Measurements from ENCODE around the gene TMCO4.
A peak's percentile ranks its signal among the peaks of the same experiment; 100 is the strongest.
"Not testable (repeated sequence)": the region's sequence is repeated elsewhere in the genome, so short reads cannot be mapped to it uniquely, and the experiment has no call there.

TMCO4 gene

DNA sequence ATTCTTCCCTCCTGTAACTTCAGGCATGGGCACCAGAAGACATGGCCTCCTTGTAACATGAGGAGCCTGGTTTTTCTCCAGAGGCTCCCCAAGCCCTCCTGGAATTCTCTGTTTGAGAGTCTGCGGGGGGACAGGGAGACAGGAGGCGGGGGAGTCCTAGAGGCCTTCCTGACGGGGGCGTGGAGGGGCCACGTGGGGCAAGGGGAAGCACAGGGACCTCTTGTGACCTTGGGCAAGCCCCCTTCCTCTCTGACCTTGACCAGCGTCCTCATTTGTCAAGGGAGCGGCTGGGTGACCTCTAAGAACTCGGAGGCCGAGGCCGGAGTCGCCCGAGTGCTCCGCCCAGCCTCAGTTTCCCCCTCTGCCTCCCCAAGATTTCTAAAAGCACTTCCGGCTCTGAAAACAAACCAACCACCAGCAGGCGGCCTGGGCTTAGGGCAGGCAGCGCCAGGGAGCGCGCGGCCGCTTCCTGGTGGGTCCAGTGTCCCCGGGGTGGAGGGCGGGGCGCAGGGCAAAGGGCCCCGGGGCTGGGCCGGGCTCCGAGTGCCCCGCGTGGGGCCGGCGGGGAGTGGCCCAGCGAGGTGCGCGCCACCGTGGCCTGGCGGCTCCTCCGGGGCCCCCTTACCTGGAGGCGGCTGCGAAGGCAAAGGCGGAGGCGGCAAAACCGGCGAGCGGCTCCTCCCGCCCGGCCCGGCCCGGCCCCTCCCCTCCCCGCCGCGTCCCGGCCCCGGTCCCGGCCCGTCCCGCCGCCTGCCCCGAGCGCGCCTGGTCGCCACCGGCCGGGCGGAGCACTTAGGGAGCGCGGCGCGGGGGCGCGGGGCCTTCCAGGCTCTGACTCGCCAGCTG, at the start of gene TMCO4:
TSS of gene TMCO4 (minus strand) at position 687 of the 846 bp plus-strand sequence. CDS start 19,158 bp downstream, outside the sequence.
- DNase-seq, result peak in 1 of 10 donors; percentile 20
- intact Hi-C loops (cut with DNase I), result no loop called here

DNA sequence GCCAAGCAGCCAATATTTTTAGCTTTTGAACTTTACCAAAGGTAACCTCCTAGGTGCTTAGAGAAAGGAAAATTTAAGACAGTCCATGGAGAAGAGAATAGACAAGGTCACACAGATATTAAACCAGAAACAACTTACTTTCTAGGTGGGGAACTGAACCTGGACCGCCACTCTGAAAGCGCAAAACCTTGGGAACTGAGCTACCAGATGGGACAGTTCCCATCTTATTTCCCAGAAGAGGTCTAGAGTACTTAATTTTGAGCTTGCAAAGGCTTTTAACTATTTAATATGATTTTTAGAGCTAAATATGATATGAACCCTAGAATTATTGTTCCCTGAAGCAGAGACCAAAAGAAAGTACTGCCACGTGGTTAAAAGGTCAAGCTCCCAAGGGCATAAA, 49.6 kb upstream of the TMCO4 start:
- DNase-seq; intact Hi-C loops (cut with DNase I): not testable (repeated sequence)

DNA sequence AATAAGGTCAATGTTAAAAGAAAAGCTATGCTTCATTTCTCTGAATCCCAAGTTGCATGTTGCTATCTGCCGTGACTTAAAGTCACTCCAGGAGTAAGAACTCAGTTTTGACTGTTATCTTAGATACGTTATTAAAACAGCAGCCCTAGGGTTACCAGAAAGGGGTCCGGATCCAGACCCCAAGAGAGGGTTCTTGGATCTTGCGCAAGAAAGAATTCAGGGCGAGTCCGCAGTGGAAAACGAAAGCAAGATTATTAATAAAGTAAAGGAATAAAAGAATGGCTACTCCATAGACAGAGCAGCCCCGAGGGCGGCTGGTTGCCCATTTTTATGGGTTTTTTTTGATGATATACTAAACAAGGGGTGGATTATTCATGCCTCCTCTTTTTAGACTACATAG, 47.6 kb upstream of the TMCO4 start:
- intact Hi-C loops (cut with DNase I); DNase-seq: not testable (repeated sequence)

- intact Hi-C loops (cut with DNase I), result no loop called here
- DNase-seq, result no peak
Observed at GRCh38 chr1:19846338-19846737, 46.6 kb upstream of the TMCO4 start.

DNA sequence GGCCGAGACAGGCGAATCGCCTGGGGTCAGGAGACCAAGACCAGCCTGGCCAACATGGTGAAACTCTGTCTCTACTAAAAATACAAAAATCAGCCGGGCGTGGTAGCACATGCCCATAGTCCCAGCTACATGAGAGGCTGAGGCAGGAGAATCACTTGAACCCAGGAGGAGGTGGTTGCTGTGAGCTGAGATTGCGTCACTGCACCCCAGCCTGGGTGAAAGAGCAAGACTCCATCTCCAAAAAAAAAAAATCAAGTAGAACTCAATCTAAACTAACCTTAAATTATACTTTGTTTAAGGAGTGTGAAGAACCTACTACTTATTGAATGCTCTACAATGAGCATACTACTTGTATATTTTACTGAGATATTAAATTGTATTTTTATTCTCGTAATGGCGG, 45.8 kb upstream of the TMCO4 start:
- intact Hi-C loops (cut with DNase I), result no loop called here
- no peak for DNase-seq

DNA sequence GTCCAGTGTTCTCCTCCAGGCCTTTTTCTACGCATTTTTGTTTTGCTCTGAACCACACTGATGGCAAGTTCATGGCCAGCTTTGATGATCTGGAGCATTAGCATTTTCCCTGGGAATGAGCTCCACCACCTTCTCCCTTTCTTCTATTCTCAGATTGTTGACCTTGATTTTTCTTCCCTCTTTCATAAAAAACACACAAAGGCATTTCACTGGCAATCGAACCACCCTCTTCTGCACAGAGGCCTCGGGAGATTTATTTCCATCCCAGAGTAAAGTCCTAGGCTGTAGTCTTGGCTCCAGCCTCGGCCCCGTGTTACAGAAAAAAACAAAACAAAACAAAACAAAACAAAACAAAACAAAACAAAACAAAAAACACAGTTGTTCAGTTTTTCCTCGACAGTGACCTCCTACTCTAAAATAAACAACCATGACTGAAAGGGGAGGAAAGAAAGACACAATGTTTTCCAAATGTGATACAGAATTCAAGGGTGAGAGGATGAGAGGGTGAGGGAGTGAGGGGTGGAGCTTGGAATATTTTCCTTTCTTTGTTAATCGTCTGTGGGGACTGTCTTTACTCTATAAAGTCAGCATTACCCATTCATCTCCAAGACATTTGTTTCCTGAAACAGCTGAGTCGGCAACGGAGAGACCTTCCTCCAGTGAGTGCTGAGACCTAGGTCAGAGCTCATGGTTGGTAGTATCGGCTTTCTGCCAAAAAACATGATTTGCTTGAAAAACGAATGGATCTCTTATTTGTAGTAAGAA, 45.2 kb upstream of the TMCO4 start:
- DNase-seq, result no peak
- intact Hi-C loops (cut with DNase I), result no loop called here

DNA sequence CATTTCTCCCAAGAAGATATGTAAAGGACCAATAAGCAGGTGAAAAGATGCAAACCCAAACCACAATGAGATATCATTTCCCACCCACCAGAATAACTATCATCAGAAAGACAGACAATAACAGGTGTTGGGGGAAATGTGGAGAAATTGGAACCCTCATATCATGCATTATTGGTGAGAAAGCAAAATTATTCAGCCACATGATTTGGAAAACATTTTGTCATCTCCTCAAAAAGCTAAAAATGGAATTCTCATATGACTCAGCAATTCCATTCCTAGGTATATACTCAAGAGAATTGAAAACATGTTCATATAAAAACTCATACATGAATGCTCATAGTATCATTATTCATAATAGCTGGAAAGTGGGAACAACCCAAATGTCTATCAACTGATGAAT, 40.5 kb upstream of the TMCO4 start:
- intact Hi-C loops (cut with DNase I), result no loop called here
- DNase-seq, result no peak

GRCh38 chr1:19837866-19838265, 38.1 kb upstream of the TMCO4 start:
- intact Hi-C loops (cut with DNase I), result no loop called here
- DNase-seq, result no peak

- no peak for DNase-seq
- intact Hi-C loops (cut with DNase I), result no loop called here
Observed at GRCh38 chr1:19835578-19835977, 35.9 kb upstream of the TMCO4 start.

- intact Hi-C loops (cut with DNase I), result no loop called here
Observed at GRCh38 chr1:19831441-19831840, 31.7 kb upstream of the TMCO4 start.

DNA sequence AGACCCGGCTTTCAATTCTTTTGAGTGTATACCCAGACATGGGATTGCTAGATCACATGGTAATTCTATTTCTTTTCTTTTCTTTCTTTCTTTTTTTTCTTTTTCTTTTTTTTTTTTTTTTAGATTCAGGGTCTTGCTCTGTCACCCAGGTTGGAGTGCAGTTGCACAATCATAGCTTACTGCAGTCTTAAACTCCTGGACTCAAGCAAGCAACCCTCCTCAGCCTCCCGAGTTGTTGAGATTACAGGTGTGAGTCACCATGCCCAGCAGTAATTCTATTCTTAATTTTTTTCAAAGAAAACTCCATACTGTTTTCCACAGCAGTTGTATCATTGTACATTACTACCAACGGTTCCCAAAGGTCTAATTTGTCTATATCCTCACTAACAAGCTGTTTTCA, 28.8 kb upstream of the TMCO4 start:
- DNase-seq, result no peak
- intact Hi-C loops (cut with DNase I), result no loop called here

More at GRCh38 chr1:19831441-19831840, 31.7 kb upstream of the TMCO4 start:
- DNase-seq, result no peak

- no peak for DNase-seq
- intact Hi-C loops (cut with DNase I), result no loop called here
Observed at GRCh38 chr1:19825298-19825697, 25.6 kb upstream of the TMCO4 start.

DNA sequence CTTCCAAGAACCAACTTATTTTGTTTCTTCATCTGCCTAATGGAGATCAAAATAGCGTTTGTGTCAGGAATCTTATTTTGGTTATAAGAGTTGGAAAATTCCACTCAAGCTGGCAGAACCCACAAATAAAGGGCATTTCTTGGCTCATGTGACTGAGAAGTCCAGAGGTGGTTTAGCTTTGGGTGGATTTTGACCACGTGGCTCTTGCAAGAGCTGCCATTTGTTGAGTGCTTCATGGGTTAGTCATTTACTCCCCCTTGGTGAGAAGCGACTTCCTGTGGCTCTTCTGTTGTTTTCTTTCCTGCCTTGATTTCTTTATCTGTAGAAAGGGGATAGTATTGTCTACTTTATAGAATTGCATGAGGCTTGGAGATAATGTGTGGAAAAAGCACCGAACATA, 24.8 kb upstream of the TMCO4 start:
- DNase-seq, result no peak
- intact Hi-C loops (cut with DNase I), result no loop called here

DNA sequence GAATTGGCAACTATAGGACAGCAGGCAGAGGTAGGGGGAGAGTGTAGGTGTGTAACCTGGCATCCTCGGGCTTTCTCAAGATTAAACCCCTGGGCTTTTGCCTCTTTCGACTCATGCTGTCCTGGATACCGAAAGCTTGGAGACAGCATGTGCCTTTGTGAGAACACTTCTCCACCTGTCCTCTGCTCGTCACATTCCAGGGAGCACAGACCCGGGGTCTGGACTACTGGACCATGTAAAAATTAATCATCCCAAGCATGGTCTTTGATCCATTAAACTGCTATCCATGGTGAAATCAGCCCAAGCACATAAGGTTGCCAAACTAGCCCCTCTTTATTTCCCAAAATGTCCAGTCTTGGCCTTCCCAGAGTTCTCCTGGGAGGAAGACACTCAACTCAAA, 24.3 kb upstream of the TMCO4 start:
- DNase-seq, result no peak
- intact Hi-C loops (cut with DNase I), result no loop called here

- intact Hi-C loops (cut with DNase I), result no loop called here
- DNase-seq, result no peak
Observed at GRCh38 chr1:19819701-19820100, 20.0 kb upstream of the TMCO4 start.

- intact Hi-C loops (cut with DNase I), result no loop called here
- DNase-seq, result no peak
Observed at GRCh38 chr1:19818324-19818723, 18.6 kb upstream of the TMCO4 start.

DNA sequence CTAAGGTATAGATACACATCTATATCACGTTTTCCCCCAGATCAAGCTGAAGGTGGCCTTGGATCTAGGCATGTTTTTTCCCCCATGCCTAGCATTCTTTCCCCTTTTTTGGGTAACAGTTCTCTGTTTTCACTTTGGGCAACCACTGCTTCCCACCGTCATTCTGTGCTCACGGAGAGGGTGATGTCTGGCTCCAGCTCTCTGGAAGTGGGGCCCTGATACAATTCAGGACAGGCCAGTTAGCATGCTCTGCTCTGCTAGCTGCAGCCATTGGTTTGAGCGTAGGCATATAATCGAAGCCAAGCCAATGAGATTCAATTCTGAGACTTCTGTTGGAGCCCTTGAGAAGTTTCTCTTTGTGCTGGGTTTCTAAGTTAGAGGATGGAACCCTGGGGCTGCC, 17.4 kb upstream of the TMCO4 start:
- intact Hi-C loops (cut with DNase I), result no loop called here
- no peak for DNase-seq

DNA sequence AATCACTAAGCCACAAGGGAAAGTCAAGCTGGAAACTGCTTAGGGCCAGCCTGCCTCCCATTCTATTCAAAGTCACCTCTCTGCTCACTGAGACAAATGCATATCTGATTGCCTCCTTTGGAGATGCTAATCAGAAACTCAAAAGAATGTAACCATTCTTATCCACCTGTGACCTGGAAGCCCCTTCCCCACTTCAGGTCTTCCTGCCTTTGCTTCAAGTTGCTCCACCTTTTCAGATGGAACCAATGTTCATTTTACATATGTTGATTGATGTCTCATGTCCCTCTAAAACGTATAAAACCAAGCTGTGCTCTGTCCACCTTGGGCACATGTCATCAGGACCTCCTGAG, 17.0 kb upstream of the TMCO4 start:
- DNase-seq; intact Hi-C loops (cut with DNase I): not testable (repeated sequence)

GRCh38 chr1:19815801-19816736, 16.4 kb upstream of the TMCO4 start:
- intact Hi-C loops (cut with DNase I), result no loop called here
- peak in 1 of 10 donors; percentile 77 for DNase-seq

GRCh38 chr1:19814681-19815503, 15.2 kb upstream of the TMCO4 start, which contains the start of gene RNF186:
Gene RNF186, minus strand, starts transcription at chr1:19815283. Its CDS starts 182 bp downstream, at chr1:19815101.
- peak in 1 of 10 donors; percentile 80 for DNase-seq
- intact Hi-C loops (cut with DNase I), result no loop called here

Measured in posterior cingulate gyrus (tissue), 11 donors.